HepG2 (cell line): Measurements from ENCODE around the gene C2orf81. TPM values are rescaled to one million over a fixed set of nuclear protein-coding genes. Genes with fewer than 3 reads are reported as not detected.

ENCODE experiments used
- ARNT2 ChIP-seq: sonication (generic); formaldehyde crosslinking; IDR thresholded peaks from 2 replicates; pipeline ENCODE4 v1.8.0; 2022; ENCODE audit warnings: mild to moderate bottlenecking, low read depth, missing genetic modification reagents, moderate library complexity
- ATM ChIP-seq: fragments of 450-650 bp; IDR thresholded peaks from 2 replicates; pipeline ENCODE4 v1.7.1; 2017; ENCODE audit warnings: mild to moderate bottlenecking, borderline replicate concordance
- CHD4 ChIP-seq: fragments of 200-600 bp; sonication (generic); IDR thresholded peaks from 2 replicates; pipeline ENCODE4 v1.7.0; 2017; ENCODE audit warnings: mild to moderate bottlenecking, low read length, borderline replicate concordance
- HCFC1 ChIP-seq: fragments of 150-350 bp; IDR thresholded peaks from 2 replicates; pipeline ENCODE4 v1.6.1; 2014; ENCODE audit warnings: low read depth, low read length
- ISX ChIP-seq: sonication (generic); formaldehyde crosslinking; conservative IDR thresholded peaks from 2 replicates; pipeline ENCODE4 v1.5.0; 2020; ENCODE audit warnings: missing genetic modification reagents
- KLF6 ChIP-seq: IDR thresholded peaks from 2 replicates; pipeline ENCODE4 v1.8.0; 2016; ENCODE audit warnings: missing biosample characterization, missing genetic modification reagents
- PCBP1 ChIP-seq: fragments of 200-400 bp; formaldehyde crosslinking; IDR thresholded peaks from 2 replicates; pipeline ENCODE4 v1.6.1; 2017; ENCODE audit warnings: mild to moderate bottlenecking, low read depth, low read length, borderline replicate concordance
- SIX4 ChIP-seq: sonication (generic); formaldehyde crosslinking; IDR thresholded peaks from 2 replicates; pipeline ENCODE4 v1.4.0; 2020; ENCODE audit warnings: missing genetic modification reagents
- ZBTB1 ChIP-seq: sonication (generic); formaldehyde crosslinking; IDR thresholded peaks from 2 replicates; pipeline ENCODE4 v1.4.0; 2020; ENCODE audit warnings: missing genetic modification reagents, borderline replicate concordance
- ZNF878 ChIP-seq: sonication (generic); formaldehyde crosslinking; IDR thresholded peaks from 2 replicates; pipeline ENCODE4 v1.8.1; 2023; ENCODE audit warnings: mild to moderate bottlenecking, missing genetic modification reagents, moderate library complexity
- polyA plus RNA-seq, 8 experiments: library from polyadenylated mRNA; depleted of rRNA in 3 of 8; stranded (reverse) in 7 of 8; unstranded in 1 of 8; fragments of >200 nt; fragmentation: Illumina TruSeq in 4 of 8; extraction: Trizol in 4 of 8; gene quantifications; 2 replicates each; pipeline versions ENCODE4 v1.2.1 to v1.2.3, GENCODE V29; 2011 to 2016; ENCODE audit warnings: low read depth in 4 of 8, missing spikeins in 1 of 8, mixed read lengths in 1 of 8; ENCODE audit not compliant: insufficient read depth in 1 of 8
- total RNA-seq, 5 experiments: library from RNA; depleted of rRNA; stranded (reverse); fragments of >200 nt; fragmentation: Illumina TruSeq; extraction: Trizol; gene quantifications; 2 replicates each; pipeline ENCODE4 v1.2.3, GENCODE V29; 2016; ENCODE audit warnings: low read depth in 1 of 5
- TF ChIP-seq, protein P1 (sequence below), 2 experiments: fragments of 450-650 bp in 1 of 2; sonication (generic) in 1 of 2; formaldehyde crosslinking; IDR thresholded peaks; 2 replicates each; pipeline versions ENCODE4 v1.5.0 to v1.8.0; 2020 to 2022; ENCODE audit warnings: mild to moderate bottlenecking in 1 of 2, missing genetic modification reagents in 1 of 2
- TF ChIP-seq, protein P2 (sequence below): sonication (generic); formaldehyde crosslinking; IDR thresholded peaks from 2 replicates; pipeline ENCODE4 v1.8.0; 2022; ENCODE audit warnings: missing genetic modification reagents, low read depth, mild to moderate bottlenecking, borderline replicate concordance
- TF ChIP-seq, protein P3 (sequence below): sonication (generic); formaldehyde crosslinking; IDR thresholded peaks from 2 replicates; pipeline ENCODE4 v1.8.0; 2022; ENCODE audit warnings: mild to moderate bottlenecking, missing genetic modification reagents, moderate library complexity
- TF ChIP-seq, protein P4 (sequence below): IDR thresholded peaks from 2 replicates; pipeline ENCODE4 v1.6.1; 2016; ENCODE audit warnings: missing compliant biosample characterization, missing genetic modification reagents, borderline replicate concordance
- TF ChIP-seq, protein P5 (sequence below): sonication (generic); formaldehyde crosslinking; IDR thresholded peaks from 2 replicates; pipeline ENCODE4 v1.4.0; 2020; ENCODE audit warnings: missing genetic modification reagents, mild to moderate bottlenecking, borderline replicate concordance
- TF ChIP-seq, protein P6 (sequence below): sonication (generic); formaldehyde crosslinking; IDR thresholded peaks from 2 replicates; pipeline ENCODE4 v1.4.0; 2020; ENCODE audit warnings: missing genetic modification reagents

The C2orf81 gene
- total and polyA plus RNA-seq, 2 of the 13 experiments (the other 11 are each of a cell fraction or from before 2014, with no cell fraction given): 0.15 to 0.17 TPM

DNA sequence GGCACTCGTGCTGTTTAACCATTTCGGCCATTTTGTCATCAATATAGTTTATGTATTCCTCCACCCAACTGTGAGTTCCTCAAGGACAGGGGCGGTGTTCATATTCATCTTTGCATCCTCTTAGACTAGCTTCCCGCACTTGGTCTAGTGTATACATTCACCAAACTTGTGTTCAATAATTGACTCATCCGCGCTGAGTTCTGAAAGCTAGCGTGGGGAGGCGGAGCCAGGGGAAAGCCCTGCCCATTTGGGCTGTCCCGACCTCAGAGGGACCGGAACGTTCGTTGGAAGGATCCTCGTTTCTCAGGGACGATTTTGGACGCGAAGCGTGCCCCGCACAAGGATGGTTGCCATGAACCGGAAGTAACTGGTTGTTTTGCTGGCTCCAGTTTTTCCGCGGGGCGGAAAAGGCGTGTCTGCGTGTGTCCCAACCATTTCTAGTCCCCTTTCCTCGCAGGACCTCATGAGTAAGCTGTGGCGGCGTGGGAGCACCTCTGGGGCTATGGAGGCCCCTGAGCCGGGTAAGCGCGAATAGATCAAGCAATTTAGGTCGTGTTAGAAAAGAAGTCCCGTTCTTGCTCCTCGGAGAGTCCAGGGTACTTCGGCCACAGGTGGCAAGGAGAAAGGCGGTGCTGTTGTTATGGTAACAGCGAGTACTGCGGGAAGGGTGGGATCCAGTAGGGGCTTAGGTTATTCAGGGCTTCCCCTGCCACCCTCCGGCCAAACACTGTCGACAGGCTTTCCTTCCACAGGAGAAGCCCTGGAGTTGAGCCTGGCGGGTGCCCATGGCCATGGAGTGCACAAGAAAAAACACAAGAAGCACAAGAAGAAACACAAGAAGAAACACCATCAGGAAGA is 33.5 kb upstream of the C2orf81 start, which contains the start of gene INO80B (continued):
- 0 out of 2 replicates have a peak, but pooled peaks have one; percentile 48 for TF ChIP-seq KLF6 (CRISPR knock-in tag)
- no peak; the same call in 1 of the 2 replicates for TF ChIP-seq CHD4
- TF ChIP-seq PCBP1: peak; percentile 90; the same call in 1 of the 2 replicates
- TF ChIP-seq, protein P1, sequence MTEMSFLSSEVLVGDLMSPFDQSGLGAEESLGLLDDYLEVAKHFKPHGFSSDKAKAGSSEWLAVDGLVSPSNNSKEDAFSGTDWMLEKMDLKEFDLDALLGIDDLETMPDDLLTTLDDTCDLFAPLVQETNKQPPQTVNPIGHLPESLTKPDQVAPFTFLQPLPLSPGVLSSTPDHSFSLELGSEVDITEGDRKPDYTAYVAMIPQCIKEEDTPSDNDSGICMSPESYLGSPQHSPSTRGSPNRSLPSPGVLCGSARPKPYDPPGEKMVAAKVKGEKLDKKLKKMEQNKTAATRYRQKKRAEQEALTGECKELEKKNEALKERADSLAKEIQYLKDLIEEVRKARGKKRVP (CRISPR knock-in tag; IDR thresholded peaks at IDR 0.05): peak in 1 of 2 experiments; percentile 80; a peak in 2 of 4 replicates
- TF ChIP-seq, protein P2, sequence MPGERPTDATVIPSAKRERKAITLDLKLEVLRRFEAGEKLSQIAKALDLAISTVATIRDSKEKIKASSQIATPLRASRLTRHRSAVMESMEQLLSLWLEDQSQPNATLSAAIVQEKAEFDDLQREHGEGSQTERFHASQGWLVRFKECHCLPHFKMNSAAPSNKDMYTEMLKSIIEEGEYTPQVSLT (CRISPR knock-in tag): no peak
- TF ChIP-seq, protein P3, sequence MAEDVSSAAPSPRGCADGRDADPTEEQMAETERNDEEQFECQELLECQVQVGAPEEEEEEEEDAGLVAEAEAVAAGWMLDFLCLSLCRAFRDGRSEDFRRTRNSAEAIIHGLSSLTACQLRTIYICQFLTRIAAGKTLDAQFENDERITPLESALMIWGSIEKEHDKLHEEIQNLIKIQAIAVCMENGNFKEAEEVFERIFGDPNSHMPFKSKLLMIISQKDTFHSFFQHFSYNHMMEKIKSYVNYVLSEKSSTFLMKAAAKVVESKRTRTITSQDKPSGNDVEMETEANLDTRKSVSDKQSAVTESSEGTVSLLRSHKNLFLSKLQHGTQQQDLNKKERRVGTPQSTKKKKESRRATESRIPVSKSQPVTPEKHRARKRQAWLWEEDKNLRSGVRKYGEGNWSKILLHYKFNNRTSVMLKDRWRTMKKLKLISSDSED (CRISPR knock-in tag): no peak
- peak; percentile 83 for TF ChIP-seq SIX4 (CRISPR knock-in tag)
- TF ChIP-seq HCFC1: peak; percentile 99
- TF ChIP-seq, protein P4, sequence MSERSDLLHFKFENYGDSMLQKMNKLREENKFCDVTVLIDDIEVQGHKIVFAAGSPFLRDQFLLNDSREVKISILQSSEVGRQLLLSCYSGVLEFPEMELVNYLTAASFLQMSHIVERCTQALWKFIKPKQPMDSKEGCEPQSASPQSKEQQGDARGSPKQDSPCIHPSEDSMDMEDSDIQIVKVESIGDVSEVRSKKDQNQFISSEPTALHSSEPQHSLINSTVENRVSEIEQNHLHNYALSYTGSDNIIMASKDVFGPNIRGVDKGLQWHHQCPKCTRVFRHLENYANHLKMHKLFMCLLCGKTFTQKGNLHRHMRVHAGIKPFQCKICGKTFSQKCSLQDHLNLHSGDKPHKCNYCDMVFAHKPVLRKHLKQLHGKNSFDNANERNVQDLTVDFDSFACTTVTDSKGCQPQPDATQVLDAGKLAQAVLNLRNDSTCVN (CRISPR knock-in tag): peak; percentile 90; the same call in 1 of the 2 replicates
- no peak for TF ChIP-seq ATM
- TF ChIP-seq, protein P5, sequence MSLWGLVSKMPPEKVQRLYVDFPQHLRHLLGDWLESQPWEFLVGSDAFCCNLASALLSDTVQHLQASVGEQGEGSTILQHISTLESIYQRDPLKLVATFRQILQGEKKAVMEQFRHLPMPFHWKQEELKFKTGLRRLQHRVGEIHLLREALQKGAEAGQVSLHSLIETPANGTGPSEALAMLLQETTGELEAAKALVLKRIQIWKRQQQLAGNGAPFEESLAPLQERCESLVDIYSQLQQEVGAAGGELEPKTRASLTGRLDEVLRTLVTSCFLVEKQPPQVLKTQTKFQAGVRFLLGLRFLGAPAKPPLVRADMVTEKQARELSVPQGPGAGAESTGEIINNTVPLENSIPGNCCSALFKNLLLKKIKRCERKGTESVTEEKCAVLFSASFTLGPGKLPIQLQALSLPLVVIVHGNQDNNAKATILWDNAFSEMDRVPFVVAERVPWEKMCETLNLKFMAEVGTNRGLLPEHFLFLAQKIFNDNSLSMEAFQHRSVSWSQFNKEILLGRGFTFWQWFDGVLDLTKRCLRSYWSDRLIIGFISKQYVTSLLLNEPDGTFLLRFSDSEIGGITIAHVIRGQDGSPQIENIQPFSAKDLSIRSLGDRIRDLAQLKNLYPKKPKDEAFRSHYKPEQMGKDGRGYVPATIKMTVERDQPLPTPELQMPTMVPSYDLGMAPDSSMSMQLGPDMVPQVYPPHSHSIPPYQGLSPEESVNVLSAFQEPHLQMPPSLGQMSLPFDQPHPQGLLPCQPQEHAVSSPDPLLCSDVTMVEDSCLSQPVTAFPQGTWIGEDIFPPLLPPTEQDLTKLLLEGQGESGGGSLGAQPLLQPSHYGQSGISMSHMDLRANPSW: peak; percentile 98
- TF ChIP-seq ISX (CRISPR knock-in tag): no peak
- TF ChIP-seq, protein P6, sequence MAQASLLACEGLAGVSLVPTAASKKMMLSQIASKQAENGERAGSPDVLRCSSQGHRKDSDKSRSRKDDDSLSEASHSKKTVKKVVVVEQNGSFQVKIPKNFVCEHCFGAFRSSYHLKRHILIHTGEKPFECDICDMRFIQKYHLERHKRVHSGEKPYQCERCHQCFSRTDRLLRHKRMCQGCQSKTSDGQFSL (CRISPR knock-in tag): no peak
- peak; percentile 94 for TF ChIP-seq ARNT2 (CRISPR knock-in tag)
- no peak for TF ChIP-seq ZBTB1 (CRISPR knock-in tag)
- TF ChIP-seq ZNF878 (CRISPR knock-in tag): peak; percentile 2; the same call in 1 of the 2 replicates
